Activated T-helper 1 cell treated with anti-CD3 and anti-CD28 coated beads, Interleukin-2, amount 50 U/mL, for 16 hours (primary cell): ENCODE measurements around the gene TPCN1.

Experiments
- DNase-seq, 2 donors: peaks; one replicate each; pipeline ENCODE4 v3.0.0-alpha.2; 2020; ENCODE audit warnings: low read depth in 1 of 2, low spot score in 1 of 2

TPCN1 gene

GRCh38 chr12:113302466-113302865, 81.2 kb downstream of the TPCN1 start:
- no peak for DNase-seq

GRCh38 chr12:113302886-113303640, 81.8 kb downstream of the TPCN1 start:
- no peak for DNase-seq

GRCh38 chr12:113305281-113305856, 84.1 kb downstream of the TPCN1 start:
- no peak for DNase-seq

GRCh38 chr12:113306382-113306781, 85.1 kb downstream of the TPCN1 start:
- DNase-seq, result no peak

- DNase-seq, result no peak
These were observed 89.2 kb downstream of the TPCN1 start for GRCh38 chr12:113310489-113310888.

- no peak for DNase-seq
These were observed 92.9 kb downstream of the TPCN1 start for GRCh38 chr12:113314121-113314529.

GRCh38 chr12:113315358-113315757, 94.1 kb downstream of the TPCN1 start:
- no peak for DNase-seq

- DNase-seq, result no peak
These were observed 94.9 kb downstream of the TPCN1 start for GRCh38 chr12:113316155-113316554.

GRCh38 chr12:113317122-113317521, 95.9 kb downstream of the TPCN1 start:
- DNase-seq, result no peak

- no peak for DNase-seq
These were observed 96.9 kb downstream of the TPCN1 start for GRCh38 chr12:113318046-113318656.

GRCh38 chr12:113318900-113319628, 97.8 kb downstream of the TPCN1 start:
- DNase-seq, result no peak

- DNase-seq, result no peak
These were observed 99.1 kb downstream of the TPCN1 start for GRCh38 chr12:113320401-113320800.

GRCh38 chr12:113322343-113322742, 101.1 kb downstream of the TPCN1 start:
- no peak for DNase-seq

GRCh38 chr12:113325916-113326315, 104.7 kb downstream of the TPCN1 start:
- no peak for DNase-seq

- DNase-seq, result no peak
These were observed 105.6 kb downstream of the TPCN1 start for GRCh38 chr12:113326775-113327395.

- DNase-seq, result no peak
These were observed 107.2 kb downstream of the TPCN1 start for GRCh38 chr12:113328368-113328889.

- no peak for DNase-seq
These were observed 107.9 kb downstream of the TPCN1 start for GRCh38 chr12:113329022-113329790.

GRCh38 chr12:113329791-113330417, 108.6 kb downstream of the TPCN1 start:
- DNase-seq, result no peak

GRCh38 chr12:113330505-113330904, 109.2 kb downstream of the TPCN1 start:
- DNase-seq, result no peak
